Measurements from ENCODE around the gene SCUBE1.

The SCUBE1 gene

GRCh38 chr22:43205748-43206508, 137.2 kb downstream of the SCUBE1 start:
- Histone ChIP-seq H3K4me3 (no peak overlapping the region), H3K9ac (peak overlapping the region in 6 of 11 experiments; percentile 2 to 51 (median 42); a peak in 6 of 22 replicates), H3K36me3 (no peaks in the 10 kb centered on the region), H3K4me2 (peak overlapping the region; percentile 56 to 86 (median 65)), H3K27ac (peak overlapping the region in 5 of 11 experiments; percentile 3 to 58 (median 11); a peak in 5 of 22 replicates), H3K27me3 (no peaks in the 10 kb centered on the region), H4K20me1 (0 out of 22 replicates have a peak, but pooled peaks cover 0 to 9% (median 0%) of the 10 kb centered on the region in 11 experiments), H3K4me1 (peaks cover 9 to 25% (median 17%) of the 10 kb centered on the region in 10 experiments; a peak in 19 of 20 replicates), H3K9me3 (replicated peaks in 1 of 11) (no peaks in the 10 kb centered on the region)
- no peak for TF ChIP-seq Cebpa-rat (IDR thresholded peaks at IDR 0.05)

- no peak overlapping the region for H3K9ac ChIP-seq
- H3K9me3 ChIP-seq (replicated peaks in 1 of 11): no peaks in the 10 kb centered on the region
- no peak overlapping the region for H3K4me3 ChIP-seq
- H4K20me1 ChIP-seq: 0 out of 22 replicates have a peak, but pooled peaks cover 0 to 8% (median 0%) of the 10 kb centered on the region in 11 experiments
- H3K4me2 ChIP-seq: peak overlapping the region in 1 of 11 experiments; percentile 3; a peak in 1 of 22 replicates
- H3K27ac ChIP-seq: no peak overlapping the region
- TF ChIP-seq Cebpa-rat (IDR thresholded peaks at IDR 0.05): no peak
- H3K4me1 ChIP-seq: peaks cover 9 to 25% (median 17%) of the 10 kb centered on the region in 10 experiments; a peak in 19 of 20 replicates
- no peaks in the 10 kb centered on the region for H3K36me3 ChIP-seq
- no peaks in the 10 kb centered on the region for H3K27me3 ChIP-seq
Observed at GRCh38 chr22:43205261-43205691, 137.9 kb downstream of the SCUBE1 start.

- no peak for TF ChIP-seq Cebpa-rat (IDR thresholded peaks at IDR 0.05)
- H3K36me3 ChIP-seq: no peaks in the 10 kb centered on the region
- H3K4me2 ChIP-seq: no peak overlapping the region
- no peak overlapping the region for H3K9ac ChIP-seq
- no peaks in the 10 kb centered on the region for H4K20me1 ChIP-seq
- H3K27me3 ChIP-seq: no peaks in the 10 kb centered on the region
- H3K4me1 ChIP-seq: peaks cover 9 to 25% (median 17%) of the 10 kb centered on the region in 10 experiments; a peak in 19 of 20 replicates
- H3K9me3 ChIP-seq (replicated peaks in 1 of 11): no peaks in the 10 kb centered on the region
- H3K27ac ChIP-seq: no peak overlapping the region
- H3K4me3 ChIP-seq: no peak overlapping the region
Observed at GRCh38 chr22:43203471-43203981, 139.6 kb downstream of the SCUBE1 start.

- no peak overlapping the region for H3K27ac ChIP-seq
- no peak for TF ChIP-seq Cebpa-rat (IDR thresholded peaks at IDR 0.05)
- H3K9ac ChIP-seq: no peak overlapping the region
- H3K4me3 ChIP-seq: no peak overlapping the region
- no peak overlapping the region for H3K4me2 ChIP-seq
- peaks cover 9 to 25% (median 17%) of the 10 kb centered on the region in 10 experiments; a peak in 19 of 20 replicates for H3K4me1 ChIP-seq
- no peaks in the 10 kb centered on the region for H3K9me3 ChIP-seq (replicated peaks in 1 of 11)
- no peaks in the 10 kb centered on the region for H3K36me3 ChIP-seq
- H3K27me3 ChIP-seq: no peaks in the 10 kb centered on the region
- H4K20me1 ChIP-seq: no peaks in the 10 kb centered on the region
Observed at GRCh38 chr22:43202756-43203410, 140.3 kb downstream of the SCUBE1 start.

- Histone ChIP-seq H3K36me3 (no peaks in the 10 kb centered on the region), H3K27ac (no peak overlapping the region), H3K4me2 (no peak overlapping the region), H3K4me1 (peaks cover 9 to 26% (median 18%) of the 10 kb centered on the region in 10 experiments; a peak in 19 of 20 replicates), H3K27me3 (no peaks in the 10 kb centered on the region), H4K20me1 (no peaks in the 10 kb centered on the region), H3K9ac (no peak overlapping the region), H3K9me3 (replicated peaks in 1 of 11) (no peaks in the 10 kb centered on the region), H3K4me3 (no peak overlapping the region)
- TF ChIP-seq Cebpa-rat (IDR thresholded peaks at IDR 0.05): no peak
Observed at GRCh38 chr22:43202326-43202725, 140.8 kb downstream of the SCUBE1 start.

GRCh38 chr22:43201486-43202219, 141.5 kb downstream of the SCUBE1 start:
- no peaks in the 10 kb centered on the region for H3K9me3 ChIP-seq (replicated peaks in 1 of 11)
- no peaks in the 10 kb centered on the region for H4K20me1 ChIP-seq
- TF ChIP-seq Cebpa-rat (IDR thresholded peaks at IDR 0.05): no peak
- H3K4me3 ChIP-seq: no peak overlapping the region
- H3K36me3 ChIP-seq: no peaks in the 10 kb centered on the region
- H3K27me3 ChIP-seq: no peaks in the 10 kb centered on the region
- peaks cover 11 to 26% (median 18%) of the 10 kb centered on the region in 10 experiments for H3K4me1 ChIP-seq
- H3K27ac ChIP-seq: no peak overlapping the region
- no peak overlapping the region for H3K4me2 ChIP-seq
- H3K9ac ChIP-seq: no peak overlapping the region

GRCh38 chr22:43200555-43200954, 142.6 kb downstream of the SCUBE1 start:
- H3K36me3 ChIP-seq: no peaks in the 10 kb centered on the region
- H3K4me1 ChIP-seq: peaks cover 5 to 20% (median 13%) of the 10 kb centered on the region in 10 experiments; a peak in 16 of 20 replicates
- no peak overlapping the region for H3K4me2 ChIP-seq
- H3K27me3 ChIP-seq: no peaks in the 10 kb centered on the region
- TF ChIP-seq Cebpa-rat (IDR thresholded peaks at IDR 0.05): no peak
- no peaks in the 10 kb centered on the region for H3K9me3 ChIP-seq (replicated peaks in 1 of 11)
- no peaks in the 10 kb centered on the region for H4K20me1 ChIP-seq
- H3K27ac ChIP-seq: no peak overlapping the region
- no peak overlapping the region for H3K9ac ChIP-seq
- H3K4me3 ChIP-seq: no peak overlapping the region

GRCh38 chr22:43200031-43200430, 143.1 kb downstream of the SCUBE1 start:
- TF ChIP-seq Cebpa-rat (IDR thresholded peaks at IDR 0.05): no peak
- no peaks in the 10 kb centered on the region for H4K20me1 ChIP-seq
- no peaks in the 10 kb centered on the region for H3K9me3 ChIP-seq (replicated peaks in 1 of 11)
- no peak overlapping the region for H3K9ac ChIP-seq
- H3K36me3 ChIP-seq: no peaks in the 10 kb centered on the region
- H3K27me3 ChIP-seq: no peaks in the 10 kb centered on the region
- H3K4me3 ChIP-seq: no peak overlapping the region
- peaks cover 5 to 15% (median 12%) of the 10 kb centered on the region in 10 experiments; a peak in 16 of 20 replicates for H3K4me1 ChIP-seq
- no peak overlapping the region for H3K27ac ChIP-seq
- H3K4me2 ChIP-seq: no peak overlapping the region

- Histone ChIP-seq H4K20me1 (no peaks in the 10 kb centered on the region), H3K27ac (no peak overlapping the region), H3K9me3 (replicated peaks in 1 of 11) (no peaks in the 10 kb centered on the region), H3K9ac (no peak overlapping the region), H3K4me1 (peaks cover 5 to 14% (median 12%) of the 10 kb centered on the region in 10 experiments; a peak in 16 of 20 replicates), H3K27me3 (no peaks in the 10 kb centered on the region), H3K4me2 (no peak overlapping the region), H3K36me3 (no peaks in the 10 kb centered on the region), H3K4me3 (no peak overlapping the region)
- TF ChIP-seq Cebpa-rat (IDR thresholded peaks at IDR 0.05): no peak
Observed at GRCh38 chr22:43199541-43199940, 143.6 kb downstream of the SCUBE1 start.

Measured in BLaER1 treated with 17β-estradiol and CSF1 and Interleukin-3, amounts not matched to agents 10 nM and 100 nM (cell line).